Activated CD4-positive, alpha-beta T cell treated with anti-CD3 and anti-CD28 coated beads, Interleukin-2, Interleukin-6, amounts not matched to agents 100 ng/mL and 50 ng/mL, durations not matched to agents 16 hours and 8 hours (primary cell): ENCODE data around the gene RGS18.
"Not testable (repeated sequence)": the region's sequence is repeated elsewhere in the genome, so short reads cannot be mapped to it uniquely, and the experiment has no call there.

ENCODE experiments used
- DNase-seq: peaks from one replicate; pipeline ENCODE4 v3.0.0-alpha.2; 2020

RGS18 gene, protein sequence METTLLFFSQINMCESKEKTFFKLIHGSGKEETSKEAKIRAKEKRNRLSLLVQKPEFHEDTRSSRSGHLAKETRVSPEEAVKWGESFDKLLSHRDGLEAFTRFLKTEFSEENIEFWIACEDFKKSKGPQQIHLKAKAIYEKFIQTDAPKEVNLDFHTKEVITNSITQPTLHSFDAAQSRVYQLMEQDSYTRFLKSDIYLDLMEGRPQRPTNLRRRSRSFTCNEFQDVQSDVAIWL

DNA sequence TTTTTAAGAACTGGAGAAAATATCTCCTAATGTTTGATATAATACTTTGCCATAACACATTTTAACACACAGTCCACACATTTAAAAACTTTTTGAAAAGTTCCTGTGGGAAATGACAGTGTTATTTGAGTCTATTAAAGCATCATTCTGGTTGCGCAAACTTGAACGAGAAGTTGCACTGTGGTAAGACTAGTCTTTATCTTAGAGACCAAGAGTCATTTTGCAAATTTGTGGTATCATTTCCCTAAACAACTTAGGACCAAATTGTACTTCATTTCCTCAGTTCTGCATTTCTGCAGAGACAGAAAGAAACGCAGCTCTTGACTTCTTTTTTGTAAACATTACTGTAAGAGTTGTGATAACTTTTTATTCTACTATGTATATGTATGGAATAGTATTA lies at the start of gene RGS18:
Gene RGS18, plus strand, starts transcription at position 282 of the 400 bp plus-strand sequence. CDS start 176 bp downstream, outside the sequence.
- peak; percentile 9 for DNase-seq

DNA sequence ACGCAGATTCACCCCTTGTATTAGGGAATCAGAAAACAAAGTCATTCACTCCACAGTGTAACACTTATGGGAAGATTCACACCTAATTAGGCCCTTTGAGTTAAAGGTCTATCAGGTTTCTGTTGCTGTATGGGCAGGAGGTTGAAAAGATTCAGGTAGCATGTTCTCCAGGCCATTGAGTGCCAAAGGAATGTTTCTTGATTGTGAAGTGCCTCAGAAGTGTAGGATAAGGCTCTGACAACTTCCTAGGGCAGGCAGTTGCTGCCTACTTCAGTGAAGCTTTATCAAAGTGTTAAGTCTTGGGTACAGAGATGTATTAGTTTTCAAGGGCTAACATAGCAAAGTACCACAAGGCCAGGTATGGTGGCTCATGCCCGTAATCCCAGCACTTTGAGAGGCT lies 48.7 kb upstream of the RGS18 start:
- no peak for DNase-seq

DNA sequence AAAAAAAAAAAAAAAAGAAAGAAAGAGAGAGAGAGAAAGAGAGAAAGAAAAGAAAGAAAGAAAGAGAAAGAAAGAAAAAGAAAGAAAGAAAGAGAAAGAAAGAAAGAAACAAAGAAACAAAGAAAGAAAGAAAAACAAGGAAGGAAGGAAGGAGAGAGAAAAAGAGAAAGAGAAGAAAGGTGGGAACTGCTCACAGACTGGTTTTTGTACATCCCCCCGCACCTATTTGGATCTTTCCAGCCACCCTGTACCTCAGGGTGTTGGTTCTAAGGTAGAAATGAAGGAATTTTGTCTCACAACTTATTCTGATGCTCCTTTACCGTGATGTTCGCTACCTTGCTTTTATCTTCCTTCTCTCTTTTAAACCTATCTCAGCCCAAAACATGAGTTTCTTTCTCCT lies 43.3 kb upstream of the RGS18 start:
- no peak for DNase-seq

DNA sequence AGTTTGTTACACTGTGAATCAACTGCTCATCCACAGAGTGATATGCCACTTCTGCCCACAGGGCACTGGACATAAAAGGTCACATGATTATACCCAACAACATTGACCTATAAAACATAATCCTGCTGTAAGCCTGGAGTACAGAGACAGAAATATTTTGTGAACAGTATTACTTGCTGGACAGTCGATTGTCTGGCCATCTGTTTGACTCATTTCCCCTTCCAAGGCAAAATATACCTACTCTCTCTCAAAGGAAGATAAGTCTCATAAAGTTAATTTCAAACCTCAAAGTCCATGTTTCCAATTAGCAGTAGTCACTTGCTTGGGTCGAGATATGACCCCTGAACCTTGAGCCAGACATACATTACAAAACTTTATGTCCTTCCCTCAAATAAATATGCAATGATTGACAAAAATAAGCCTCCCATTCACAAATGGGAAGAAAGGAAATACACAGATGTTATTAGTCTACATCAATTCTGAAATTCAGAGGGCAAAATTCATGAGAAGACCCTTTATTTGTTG lies 39.3 kb upstream of the RGS18 start:
- DNase-seq, result no peak

DNA sequence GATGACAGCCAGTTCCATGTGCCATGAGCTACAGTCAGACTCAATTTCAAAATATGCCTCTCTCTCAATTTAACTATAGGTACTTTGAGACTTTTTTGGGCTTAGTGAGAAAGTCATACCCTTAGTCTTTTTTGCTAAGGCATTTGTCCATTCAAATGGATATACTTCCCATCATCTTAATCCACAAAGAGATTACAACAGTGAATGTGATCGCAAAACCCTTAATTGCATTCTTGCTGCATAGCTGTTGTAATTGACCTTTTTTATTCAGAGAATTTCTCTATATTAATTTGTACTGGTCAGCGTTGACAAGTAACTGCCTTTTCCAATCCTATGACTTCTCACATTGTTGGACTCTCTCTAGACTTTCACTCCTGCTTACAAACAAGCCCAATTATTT lies 38.6 kb upstream of the RGS18 start:
- no peak for DNase-seq

DNA sequence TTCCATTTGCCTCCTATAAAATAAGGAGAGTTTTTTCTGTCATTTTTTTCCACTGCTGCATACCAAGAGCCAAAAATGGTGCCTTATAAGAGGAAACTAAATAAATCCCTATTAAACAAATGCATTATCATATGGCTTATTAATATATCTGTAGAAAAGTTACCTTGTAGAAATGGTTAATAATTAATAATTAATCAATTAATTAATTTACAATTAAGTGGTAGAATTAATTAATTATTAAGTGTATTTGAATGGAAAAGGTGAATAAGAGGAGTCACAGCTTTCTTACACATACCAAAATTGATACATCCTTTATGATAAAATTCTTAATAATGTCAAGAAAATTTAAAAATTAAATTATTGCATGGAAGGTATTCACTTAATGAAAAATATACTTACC lies 35.6 kb upstream of the RGS18 start:
- DNase-seq, result no peak

DNA sequence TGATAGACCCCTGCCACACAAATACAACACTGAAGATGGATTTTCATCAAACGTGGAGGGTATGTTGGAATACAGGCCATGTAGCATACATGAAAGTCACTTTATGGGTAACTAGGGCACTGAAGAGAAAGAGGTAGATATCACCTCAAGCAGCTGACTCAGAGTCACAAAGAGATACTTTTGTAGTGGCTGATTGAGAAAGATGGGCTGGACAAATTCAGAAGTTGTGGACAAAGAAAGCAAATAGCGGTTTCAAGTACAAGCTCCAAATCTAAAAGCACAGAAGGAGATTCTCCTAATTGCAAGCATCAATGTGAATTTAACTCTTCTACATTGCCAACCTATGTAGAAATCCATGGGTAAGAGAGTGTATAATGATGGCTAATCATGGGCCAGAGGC lies 35.0 kb upstream of the RGS18 start:
- no peak for DNase-seq

DNA sequence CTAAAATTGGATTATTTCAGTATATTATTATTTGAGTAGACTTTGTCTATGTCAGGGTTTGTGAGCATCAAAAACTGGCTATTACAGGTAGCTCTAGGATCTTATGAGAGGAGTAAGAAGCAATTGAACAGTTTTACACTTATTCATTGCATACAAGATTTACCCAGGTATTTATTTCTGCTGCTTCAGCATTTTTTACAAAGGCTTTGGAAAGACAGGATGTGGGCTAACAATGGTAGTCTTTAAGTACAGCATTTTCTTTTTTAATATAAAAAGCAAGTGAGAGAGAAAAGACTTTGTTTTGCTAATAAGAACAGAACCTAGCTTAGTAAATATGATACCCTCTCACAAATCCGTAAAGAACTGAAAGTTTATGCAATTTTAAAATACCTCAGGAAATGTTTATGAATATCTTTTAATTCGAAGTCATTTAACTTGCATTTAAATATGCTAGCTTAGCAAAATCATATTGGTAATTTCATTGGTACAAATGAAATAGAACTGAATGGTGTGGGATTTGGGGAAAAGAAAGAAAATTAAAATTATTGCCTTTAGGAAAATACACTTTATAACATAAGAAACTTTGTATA lies 32.1 kb upstream of the RGS18 start:
- no peak for DNase-seq

DNA sequence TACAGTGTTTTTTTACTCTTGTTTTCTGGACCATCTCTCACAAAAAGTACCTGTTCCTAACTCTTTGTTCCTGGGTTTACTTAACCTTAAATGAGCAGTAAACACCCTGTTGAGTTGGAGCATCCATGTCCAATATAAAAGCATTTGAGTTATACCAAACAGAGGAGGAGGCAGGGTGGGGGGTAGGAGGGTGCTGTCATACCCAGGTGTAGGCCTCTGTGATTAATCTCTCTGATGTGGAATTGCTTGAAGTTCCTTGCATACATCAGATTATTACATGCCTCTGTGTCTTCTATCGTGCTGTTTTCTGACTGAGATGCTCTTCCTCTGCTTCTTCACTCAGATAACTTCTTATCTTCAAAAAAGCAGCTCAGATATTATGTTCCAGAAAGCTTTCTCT lies 28.1 kb upstream of the RGS18 start:
- DNase-seq, result no peak

DNA sequence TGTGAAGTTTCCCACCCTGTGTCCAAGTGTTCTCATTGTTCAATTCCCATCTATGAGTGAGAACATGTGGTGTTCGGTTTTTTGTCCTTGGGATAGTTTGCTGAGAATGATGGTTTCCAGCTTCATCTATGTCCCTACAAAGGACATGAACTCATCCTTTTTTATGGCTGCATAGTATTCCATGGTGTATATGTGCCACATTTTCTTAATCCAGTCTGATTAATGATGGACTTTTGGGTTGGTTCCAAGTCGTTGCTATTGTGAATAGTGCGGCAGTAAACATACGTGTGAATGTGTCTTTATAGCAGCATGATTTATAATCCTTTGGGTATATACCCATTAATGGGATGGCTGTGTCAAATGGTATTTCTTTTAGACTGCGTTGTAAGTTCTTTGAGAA lies 27.4 kb upstream of the RGS18 start:
- DNase-seq, result not testable (repeated sequence)

DNA sequence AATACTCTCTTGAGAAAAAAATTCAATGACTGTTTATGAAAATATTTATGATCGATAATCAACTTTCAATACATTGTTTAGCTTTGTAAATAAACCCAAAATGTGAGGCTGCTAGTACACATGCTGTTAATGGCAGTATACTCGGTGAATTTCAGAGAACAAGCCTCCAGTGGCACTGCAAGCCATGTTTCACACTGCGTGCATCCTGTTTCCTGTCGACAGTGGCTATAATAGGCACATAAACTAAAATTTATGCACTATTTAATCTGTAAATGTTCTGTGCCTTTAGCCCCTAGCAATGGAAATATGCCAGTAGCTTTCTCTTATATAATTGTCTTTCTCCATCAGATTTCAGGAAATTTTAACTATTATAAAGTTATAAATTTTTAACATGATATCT lies 26.3 kb upstream of the RGS18 start:
- no peak for DNase-seq

DNA sequence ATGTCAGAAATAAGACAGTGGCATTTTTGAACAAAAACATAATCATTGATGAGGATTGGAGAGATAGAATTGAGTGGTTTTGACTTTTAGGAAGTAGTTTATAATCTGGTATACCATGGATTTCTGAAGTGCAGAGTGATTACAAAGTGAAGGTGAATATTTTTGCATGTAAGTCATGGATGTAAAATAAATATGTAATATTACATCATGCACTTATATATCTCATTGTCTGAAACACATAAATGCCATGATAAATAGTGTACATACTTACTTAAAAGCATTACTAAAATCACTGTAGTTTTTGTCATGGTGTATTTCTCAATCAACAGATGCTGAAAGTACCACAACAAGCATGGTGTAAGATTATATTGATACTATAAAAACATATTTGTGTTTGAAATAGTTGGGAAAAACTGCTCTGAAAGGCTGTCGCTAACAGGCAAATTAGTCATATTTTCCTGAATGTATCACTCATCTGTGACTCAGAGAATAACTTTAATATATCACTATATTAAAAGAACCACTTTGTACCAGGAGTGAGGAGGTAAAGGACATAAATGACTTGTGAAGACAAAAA lies 24.8 kb upstream of the RGS18 start:
- DNase-seq, result no peak

DNA sequence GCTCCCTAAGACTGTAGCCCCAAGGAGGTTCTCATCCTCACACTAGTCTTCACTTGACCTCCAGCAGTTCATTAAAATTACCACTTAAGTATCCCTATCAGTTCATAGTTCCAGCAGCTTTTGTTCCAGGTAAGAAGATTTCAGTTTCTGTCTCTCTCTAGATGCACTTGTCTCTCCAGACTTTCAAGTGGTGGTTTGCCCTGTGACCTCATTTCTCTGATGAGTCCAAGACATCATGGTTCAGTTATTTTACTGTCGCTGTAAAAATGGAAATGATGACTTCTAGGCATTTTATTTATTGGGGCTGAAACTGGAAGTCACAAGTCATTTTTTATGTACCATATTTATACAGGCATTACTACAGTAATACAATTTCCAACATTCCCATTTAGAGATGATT lies 17.9 kb upstream of the RGS18 start:
- DNase-seq, result no peak

DNA sequence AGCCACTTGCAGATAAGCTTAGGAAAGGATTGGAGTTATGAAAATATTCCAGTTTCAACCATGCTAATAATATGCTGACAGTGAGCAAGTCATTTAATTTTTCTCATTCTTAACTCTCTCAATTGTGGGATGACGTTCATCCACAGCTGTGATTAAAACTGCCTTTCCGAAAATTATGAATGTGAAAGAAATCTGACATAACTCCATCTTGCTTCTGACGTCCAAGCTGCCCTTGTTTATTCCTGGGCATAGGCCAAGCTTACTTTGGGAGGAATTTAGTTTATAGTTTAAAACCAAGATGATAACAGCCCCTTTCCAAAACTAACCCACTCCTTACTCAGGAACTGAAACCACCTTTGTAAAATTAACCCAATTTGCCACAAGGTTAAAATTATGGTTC lies 11.0 kb upstream of the RGS18 start:
- DNase-seq, result no peak

DNA sequence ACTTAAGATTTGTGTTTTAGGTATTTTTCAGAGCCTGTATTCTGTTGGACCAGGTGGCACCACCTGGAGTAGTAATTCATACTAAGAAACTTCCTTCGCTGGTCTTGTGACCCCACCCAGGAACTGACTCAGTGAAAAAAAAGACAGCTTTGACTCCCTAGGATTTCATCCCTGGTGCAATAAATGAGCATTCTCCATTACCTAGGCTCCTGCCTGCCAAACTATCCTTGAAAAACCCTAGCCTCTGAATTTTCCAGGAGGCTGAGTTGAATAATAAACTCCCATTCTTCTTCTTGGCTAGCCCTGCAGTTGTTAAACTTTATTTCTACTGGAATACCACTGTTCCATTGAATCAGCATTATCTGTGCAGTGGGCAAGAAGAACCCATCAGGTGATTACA lies 10.6 kb upstream of the RGS18 start:
- DNase-seq, result no peak

DNA sequence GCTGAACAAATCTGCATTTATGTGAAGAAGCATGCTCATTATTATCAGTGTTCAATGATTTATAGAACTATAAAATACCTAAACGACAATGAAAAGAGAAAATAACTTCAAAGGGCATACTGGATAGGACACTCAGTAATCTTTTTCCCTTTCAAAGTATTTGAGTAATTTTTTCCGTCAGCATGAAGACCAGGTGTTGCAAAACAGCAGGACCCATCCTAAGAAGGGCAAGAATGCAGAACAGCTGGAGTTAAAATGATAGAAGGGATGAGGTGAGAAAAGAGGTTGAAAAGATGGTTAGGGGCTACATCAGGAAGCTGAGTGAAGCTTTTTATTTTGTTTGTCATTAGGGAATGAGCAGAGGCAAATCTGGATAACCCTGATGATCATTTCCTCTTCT lies 7.1 kb upstream of the RGS18 start:
- no peak for DNase-seq

DNA sequence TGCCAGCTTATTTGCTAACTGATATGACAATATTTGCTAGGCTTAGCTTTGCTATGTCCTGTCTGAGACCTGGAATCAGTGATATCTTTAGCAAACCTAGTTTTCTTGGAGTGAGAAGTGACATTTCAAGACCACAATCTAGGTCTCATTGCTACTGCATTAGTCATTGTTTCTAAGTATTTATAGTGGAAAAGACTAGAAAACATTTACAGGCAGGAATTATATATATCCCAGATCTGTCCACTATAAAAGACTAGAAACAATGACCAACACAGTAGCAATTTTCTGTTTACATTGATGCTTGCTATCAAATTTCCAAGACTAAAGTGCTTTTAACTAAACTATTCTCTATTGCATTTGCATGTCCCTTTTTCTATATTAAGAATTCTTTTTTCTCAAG lies 5.0 kb upstream of the RGS18 start:
- no peak for DNase-seq

DNA sequence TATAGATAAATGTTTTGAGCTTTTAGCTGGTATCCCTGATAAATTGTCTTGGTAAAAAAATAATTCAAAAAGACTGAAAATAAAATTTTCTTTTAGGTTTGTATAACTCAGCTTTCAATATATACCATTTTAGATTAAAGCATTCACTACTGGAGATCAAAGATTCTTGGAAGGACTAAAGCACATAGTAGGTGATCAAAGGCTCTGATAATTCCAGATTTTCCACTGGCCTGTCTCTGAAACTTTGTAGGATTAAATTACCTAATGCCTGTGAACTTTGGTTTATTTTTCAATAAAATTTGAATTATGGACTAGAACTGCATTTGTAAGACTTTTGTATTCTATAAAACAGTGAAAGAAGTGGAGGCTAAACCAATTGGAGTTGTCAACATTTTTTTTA lies 1.2 kb upstream of the RGS18 start:
- no peak for DNase-seq

DNA sequence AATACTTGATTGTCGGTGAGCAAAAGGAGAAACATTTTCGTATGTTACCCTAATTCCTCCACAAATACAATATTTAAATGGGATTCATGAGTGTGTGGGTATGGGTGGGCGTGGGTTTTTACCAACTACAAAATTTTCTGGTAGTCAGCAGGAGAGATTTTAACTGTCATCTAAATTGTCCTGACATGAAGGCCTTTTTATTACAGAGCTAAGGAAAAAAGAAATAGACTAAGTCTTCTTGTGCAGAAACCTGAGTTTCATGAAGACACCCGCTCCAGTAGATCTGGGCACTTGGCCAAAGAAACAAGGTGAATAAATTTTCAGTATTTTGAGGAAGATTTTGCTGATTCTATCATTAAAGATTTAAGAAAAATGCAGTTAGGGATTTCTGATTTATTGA lies 752 bp downstream of the RGS18 start:
- no peak for DNase-seq

DNA sequence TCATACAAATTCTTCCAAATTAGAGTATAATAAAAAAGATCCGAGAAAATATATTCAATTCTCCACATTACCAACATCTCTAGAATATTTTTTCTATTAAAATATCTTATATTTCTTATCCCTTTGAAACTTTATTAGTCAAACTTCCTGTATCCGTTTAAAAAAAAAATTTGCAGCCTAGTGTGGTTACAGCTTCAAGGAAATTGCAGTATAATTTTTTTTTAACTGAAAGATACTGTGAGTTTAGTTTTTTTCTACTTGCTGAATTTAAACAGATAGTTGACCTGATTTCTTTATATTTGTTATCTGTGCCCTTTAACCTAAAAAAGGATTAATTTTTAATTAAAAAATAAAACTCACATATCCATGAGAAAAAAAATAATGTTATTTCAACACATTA lies 1.5 kb downstream of the RGS18 start:
- DNase-seq, result no peak

DNA sequence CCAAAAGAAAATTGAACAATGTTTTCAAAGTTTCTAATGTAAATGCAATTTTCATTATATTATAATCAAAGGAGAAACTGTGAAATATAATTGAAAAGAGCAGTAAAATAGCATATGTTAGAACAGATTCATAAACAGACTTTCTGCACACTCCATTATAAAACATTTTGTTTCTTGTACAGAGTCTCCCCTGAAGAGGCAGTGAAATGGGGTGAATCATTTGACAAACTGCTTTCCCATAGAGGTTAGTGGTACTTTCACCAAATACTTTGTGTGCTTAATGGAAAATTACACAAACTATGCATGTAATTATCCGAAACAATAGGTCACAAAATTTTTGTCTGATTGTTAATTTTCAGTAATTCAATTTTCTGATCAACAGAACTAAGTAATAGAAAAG lies 1.9 kb downstream of the RGS18 start:
- DNase-seq, result no peak

DNA sequence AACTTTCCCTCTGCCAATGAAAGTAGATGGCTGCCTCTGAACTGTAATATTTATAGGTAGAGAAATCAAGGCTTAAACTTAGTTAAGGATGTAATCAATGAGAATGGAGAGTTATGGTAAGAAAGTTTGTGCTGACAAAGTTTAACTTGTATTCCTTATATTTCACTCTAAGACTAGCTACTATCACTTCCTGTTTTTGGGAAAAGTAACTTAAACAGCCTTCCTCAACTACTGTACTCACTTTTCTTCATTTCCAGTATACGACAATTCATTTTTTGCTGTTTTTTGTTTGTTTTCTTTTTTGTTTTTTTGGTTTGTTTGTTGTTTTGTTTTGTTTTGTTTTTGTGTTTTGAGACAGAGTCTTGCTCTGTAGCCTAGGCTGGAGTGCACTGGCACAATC lies 3.7 kb downstream of the RGS18 start:
- no peak for DNase-seq

DNA sequence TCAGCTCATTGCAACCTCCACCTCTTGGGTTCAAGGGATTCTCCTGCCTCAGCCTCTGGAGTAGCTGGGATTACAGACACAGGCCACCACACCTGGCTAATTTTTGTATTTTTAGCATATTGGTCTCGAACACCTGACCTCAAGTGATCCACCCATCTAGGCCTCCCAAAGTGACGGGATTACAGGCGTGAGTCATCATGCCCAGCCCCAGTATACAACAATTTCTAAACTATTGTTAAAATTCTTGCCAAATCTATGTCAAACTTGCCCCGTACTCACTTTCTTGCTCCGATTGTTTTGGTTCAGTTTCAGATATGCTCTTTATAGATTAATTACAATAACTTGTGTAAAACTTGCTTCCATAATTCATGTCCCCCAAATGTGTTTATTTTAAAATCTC lies 4.1 kb downstream of the RGS18 start:
- DNase-seq, result no peak

DNA sequence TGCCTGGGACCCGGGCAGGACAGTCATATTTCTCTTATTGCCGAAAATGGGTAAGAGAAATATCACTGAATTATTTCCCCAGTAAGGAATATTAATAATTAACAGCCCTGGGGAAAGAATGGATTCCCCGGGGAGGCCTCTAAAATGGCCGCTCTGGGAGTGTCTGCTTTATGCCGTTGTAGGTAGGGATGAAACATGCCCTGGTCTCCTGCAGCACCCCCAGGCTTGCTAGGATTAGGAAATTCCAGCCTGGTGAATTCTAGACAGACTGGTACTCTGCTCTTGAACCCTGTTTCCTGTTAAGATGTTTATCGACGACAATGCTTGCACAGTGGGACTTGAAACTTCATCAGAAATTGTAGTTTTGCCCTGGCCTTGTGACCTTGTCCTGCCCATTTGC lies 6.7 kb downstream of the RGS18 start:
- DNase-seq, result not testable (repeated sequence)

DNA sequence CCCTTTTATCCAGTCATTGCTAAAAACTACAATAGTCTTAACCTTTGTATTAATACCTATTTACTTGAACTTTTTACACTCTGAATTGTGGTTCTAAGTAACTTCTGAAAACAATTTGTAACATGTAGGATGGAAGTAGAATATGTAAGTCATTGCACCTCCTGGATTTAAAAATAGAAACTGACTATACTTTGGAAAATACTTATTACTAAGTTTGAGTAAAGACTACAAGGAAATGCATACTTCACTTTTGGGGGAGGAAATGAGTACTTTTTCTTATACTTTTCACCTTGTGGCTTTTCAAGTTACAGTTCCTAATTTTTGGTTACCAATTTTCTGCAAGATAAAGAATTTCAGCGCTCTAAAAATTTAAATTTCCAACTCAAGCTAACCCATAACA lies 8.7 kb downstream of the RGS18 start:
- DNase-seq, result no peak
